Stimulated activated CD4-positive, alpha-beta T cell treated with anti-CD3 and anti-CD28 coated beads, Interleukin-15, amount 100 ng/mL, for 48 hours (primary cell): ENCODE results near the gene ASTN1.

ENCODE experiments used
- DNase-seq, 2 donors: peaks; one replicate each; pipeline ENCODE4 v3.0.0-alpha.2; 2020; ENCODE audit warnings: low read depth in 2 of 2

ASTN1 gene

GRCh38 chr1:176993587-176993986 lies 170.9 kb downstream of the ASTN1 start:
- no peak for DNase-seq

GRCh38 chr1:176989754-176990153 lies 174.8 kb downstream of the ASTN1 start:
- DNase-seq, result no peak

- DNase-seq, result no peak
These were observed 175.5 kb downstream of the ASTN1 start for GRCh38 chr1:176989023-176989422.

DNA sequence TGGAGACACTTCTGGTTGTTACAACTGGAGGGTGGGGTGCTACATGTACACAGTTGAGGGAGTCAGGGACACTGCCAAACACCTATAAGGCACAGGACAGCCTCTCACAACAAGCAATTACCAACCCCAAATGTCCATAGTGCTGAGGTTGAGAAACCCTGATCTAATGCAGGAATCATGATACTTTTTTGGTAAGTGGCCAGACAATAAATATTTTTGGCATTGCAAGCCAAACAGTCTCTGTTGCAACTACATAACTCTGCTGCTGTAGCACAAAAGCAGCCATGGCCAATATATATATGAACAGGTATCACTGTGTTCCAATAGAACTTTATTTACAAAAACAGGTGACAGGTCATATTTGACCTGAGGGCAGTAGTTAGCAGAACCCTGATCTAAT lies 177.5 kb downstream of the ASTN1 start:
- no peak for DNase-seq

DNA sequence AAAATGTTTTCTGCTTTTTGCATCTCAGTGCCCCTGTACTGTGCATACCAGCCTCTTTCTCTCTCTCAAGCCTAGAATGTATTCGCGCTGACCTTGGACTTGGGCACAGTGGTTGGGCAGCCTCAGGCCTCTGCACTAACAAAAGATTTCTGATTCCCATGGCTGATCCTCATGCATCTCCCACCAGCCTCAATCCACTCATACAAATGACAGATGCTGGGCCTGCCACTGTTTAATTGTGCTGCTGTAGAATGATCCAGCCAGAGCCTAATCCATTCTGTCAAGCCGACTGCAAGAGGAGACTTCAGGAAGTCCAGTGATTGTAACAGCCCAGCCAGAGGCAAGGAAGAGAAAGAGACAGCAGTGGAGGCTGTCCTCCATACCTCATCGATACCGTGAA lies 180.8 kb downstream of the ASTN1 start:
- no peak for DNase-seq

GRCh38 chr1:176976771-176977170 lies 187.7 kb downstream of the ASTN1 start:
- no peak for DNase-seq

GRCh38 chr1:176976225-176976624 lies 188.3 kb downstream of the ASTN1 start:
- DNase-seq, result no peak

GRCh38 chr1:176964687-176965086 lies 199.8 kb downstream of the ASTN1 start:
- no peak for DNase-seq

DNA sequence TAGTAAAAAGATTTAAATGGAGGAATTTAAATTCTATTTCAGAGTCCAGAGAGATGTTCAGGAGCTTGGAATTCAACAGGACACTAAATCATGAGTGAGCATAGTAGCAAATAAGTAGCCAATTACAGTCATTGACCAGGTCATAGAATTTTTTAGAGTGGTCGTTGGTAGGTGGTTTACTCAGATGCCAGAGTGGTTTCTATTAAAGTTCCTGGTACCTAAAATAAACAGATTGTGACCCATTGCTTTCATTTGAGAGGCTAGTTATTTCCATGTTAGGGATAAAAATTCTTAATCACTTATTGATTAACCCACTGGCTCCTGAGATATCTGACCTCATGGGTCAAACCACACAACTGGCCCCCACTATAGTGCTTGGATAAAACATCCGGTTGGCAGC lies 201.3 kb downstream of the ASTN1 start:
- no peak for DNase-seq

DNA sequence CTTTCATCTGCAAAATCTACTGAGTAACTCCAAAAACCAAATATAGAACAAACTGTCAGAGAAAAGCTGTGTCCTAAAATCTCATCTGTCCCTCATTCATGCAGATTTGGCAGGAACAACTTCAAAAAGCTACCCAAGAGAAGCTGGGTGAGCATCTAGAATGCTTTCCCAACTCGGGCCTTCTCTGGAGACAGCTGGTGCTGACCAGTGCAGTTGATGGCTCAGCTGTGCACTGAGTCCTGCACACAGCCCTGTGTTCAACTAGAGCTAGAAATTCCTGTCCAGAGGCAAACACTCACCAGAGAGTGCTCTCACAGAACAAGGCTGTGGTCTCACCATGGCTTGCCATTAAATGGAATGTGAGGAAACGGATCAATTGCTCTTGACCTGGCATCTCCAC lies 202.8 kb downstream of the ASTN1 start:
- DNase-seq, result no peak

- DNase-seq, result no peak
These were observed 205.2 kb downstream of the ASTN1 start for GRCh38 chr1:176959191-176959820.

- no peak for DNase-seq
These were observed 206.9 kb downstream of the ASTN1 start for GRCh38 chr1:176957603-176958002.

DNA sequence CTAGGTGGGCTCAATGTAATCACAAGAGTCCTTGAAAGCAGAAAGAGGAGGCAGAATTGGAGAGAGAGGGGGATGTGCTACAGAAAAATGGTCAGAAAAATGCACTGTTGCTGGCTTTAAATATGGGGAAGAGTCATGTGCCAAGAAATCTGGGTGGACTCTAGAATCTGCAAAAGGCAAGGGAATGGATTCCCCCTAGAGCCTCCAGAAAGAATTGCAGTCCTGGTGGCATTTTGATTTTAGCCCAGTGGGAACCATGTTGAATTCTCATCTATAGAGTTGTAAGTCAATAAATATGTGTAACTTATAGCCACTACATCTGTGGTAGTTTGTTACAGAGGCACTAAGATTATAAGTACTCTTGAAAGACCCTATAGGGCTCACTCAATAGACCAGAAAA lies 210.3 kb downstream of the ASTN1 start:
- no peak for DNase-seq

GRCh38 chr1:176950736-176951324 lies 213.7 kb downstream of the ASTN1 start:
- no peak for DNase-seq

DNA sequence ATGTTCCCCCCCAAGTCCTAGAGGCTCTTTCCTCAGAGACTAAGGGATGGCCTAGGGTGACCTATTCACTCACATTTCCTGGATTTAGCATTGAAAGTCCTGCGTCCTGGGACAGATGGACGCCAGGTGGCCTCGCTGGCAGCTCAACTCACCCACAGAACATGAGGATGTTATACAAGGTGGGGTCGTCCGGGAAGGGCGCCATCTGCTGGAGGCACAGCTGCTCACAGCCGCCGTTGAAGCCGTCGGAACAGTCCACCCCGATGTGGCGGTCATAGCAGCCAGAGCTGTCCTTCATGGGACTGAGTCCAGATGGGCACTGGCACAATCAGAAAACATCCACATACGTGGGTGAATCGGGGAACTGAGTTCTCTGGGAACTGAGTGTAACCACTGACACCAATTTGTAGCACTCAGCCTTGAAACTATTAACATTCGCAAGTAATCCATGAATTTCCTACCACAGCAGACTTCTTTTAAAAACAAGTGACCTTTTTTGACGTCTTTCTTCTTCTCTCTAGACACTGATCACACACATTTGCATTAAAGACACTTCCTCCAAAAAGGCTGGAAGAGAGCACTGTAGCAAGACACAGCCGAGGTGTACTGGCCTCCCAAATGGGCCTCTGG lies 215.4 kb downstream of the ASTN1 start:
- DNase-seq, result no peak

- no peak for DNase-seq
These were observed 219.9 kb downstream of the ASTN1 start for GRCh38 chr1:176944606-176945005.

GRCh38 chr1:176943783-176944182 lies 220.7 kb downstream of the ASTN1 start:
- DNase-seq, result no peak

DNA sequence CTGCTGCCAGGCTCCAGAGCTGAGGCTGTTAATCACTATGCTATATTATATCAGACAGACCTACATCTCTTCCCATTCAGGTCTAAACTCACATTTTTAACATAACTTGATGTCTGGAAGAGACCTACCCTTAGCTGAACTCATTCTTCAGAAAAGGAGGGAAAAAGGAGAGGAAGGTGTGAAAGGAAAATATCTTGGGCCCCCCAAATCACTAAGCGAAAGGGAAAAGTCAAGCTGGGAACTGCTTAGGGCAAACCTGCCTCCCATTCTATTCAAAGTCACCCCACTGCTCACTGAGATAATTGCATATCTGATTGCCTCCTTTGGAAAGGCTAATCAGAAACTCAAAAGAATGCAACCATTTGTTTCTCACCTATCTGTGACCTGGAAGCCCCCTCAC lies 222.2 kb downstream of the ASTN1 start:
- no peak for DNase-seq

DNA sequence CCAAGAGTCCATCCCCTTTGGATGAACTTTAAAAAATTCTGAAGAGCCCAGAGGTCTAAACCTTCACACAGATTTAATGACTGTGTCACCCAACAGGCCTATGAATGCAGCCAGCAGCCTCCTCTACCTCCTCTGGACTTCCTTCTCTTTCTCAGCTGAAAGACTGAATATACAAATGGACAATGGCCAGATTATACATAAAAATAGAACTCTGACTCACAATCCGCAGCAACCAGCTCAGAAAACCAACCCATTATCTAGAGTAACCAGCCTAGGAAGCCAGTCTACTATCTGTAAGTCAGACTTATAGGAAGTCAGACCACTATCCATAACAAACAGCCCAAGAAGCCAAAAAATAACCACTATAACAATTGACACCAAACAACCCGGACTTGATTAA lies 224.5 kb downstream of the ASTN1 start:
- DNase-seq, result no peak

DNA sequence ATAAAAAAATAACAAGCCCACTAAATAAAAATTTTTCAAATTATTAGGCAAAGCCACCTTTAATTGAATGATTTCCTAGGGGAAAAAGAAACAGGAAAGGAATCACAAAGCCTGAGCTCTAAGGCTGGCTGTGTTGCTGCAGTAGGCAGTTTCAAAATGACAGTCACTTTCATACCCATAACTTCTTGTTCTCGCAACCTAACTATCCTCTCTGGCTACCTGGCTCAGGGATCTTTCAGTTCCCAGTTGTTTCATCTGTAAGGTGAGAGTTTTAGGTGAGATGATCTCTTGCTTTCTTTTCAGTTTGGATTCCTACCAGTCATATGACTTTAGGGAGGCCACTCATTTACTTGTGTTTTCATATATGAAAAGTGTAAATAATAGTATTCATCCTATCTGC lies 226.1 kb downstream of the ASTN1 start:
- DNase-seq, result no peak

DNA sequence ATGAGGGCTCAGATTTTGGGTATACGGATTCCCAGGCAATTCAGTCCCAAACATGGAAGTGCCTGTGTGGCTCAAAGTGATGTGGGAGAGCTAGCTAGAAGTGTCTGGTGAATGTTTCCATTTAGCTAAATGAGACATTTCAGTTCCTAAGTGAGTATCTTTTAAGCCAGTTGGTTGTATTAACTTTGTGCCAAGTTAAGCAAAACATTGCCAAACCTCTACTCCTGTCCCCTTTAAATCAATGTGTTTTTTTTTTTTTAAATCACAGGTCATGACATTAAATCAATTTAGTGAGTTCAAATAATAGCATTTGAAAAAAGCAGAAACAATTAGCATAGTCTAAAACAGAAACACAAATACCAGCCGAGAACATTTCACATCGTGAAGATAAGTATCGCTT lies 230.1 kb downstream of the ASTN1 start:
- DNase-seq, result no peak

GRCh38 chr1:176932114-176933104 lies 232.1 kb downstream of the ASTN1 start:
- no peak for DNase-seq
